Activated naive CD4-positive, alpha-beta T cell treated with anti-CD3 and anti-CD28 coated beads, Interleukin-2, amount 50 U/mL, for 24 hours (primary cell): ENCODE data around the gene ACTA1.
"Not testable (repeated sequence)": the region's sequence is repeated elsewhere in the genome, so short reads cannot be mapped to it uniquely, and the experiment has no call there.

ENCODE experiments used
- H3K27ac Mint-ChIP-seq: one replicate; pipeline ENCODE4 v1.8.0; 2021; ENCODE audit warnings: mild to moderate bottlenecking, mixed read lengths
- H3K27me3 Mint-ChIP-seq: one replicate; pipeline ENCODE4 v1.8.0; 2021; ENCODE audit warnings: mixed read lengths
- H3K36me3 Mint-ChIP-seq: one replicate; pipeline ENCODE4 v1.8.0; 2021; ENCODE audit warnings: mixed read lengths
- H3K4me1 Mint-ChIP-seq: one replicate; pipeline ENCODE4 v1.8.0; 2021; ENCODE audit warnings: mixed read lengths
- H3K4me3 Mint-ChIP-seq: one replicate; pipeline ENCODE4 v1.8.0; 2021; ENCODE audit warnings: mild to moderate bottlenecking, mixed read lengths
- H3K9me3 Mint-ChIP-seq: one replicate; pipeline ENCODE4 v1.8.0; 2021; ENCODE audit warnings: mixed read lengths

The ACTA1 gene

DNA sequence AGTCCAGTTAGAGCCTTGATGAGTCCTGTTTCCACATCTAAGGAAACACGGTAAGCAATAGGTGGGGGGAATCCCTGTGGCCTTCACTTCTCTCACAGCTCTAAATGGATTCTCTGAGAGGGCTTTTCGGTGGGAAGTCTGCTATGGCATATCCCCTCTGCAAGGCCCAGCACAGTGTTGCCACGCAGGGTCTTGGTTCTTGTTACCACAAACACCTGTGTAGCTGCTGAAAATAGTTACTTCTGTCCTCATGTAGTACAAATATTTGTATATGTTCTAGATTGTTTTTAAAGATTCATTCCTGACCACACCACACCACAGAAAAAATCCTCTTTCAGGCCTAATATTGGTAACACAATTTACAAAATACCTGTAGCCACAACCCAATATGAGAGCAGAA lies 5.6 kb downstream of the ACTA1 start:
- no peak overlapping the region for H3K27ac Mint-ChIP-seq
- peaks cover 3% of the 10 kb centered on the region for H3K36me3 Mint-ChIP-seq
- H3K4me3 Mint-ChIP-seq, result no peak overlapping the region
- H3K9me3 Mint-ChIP-seq, result peaks cover 4% of the 10 kb centered on the region
- H3K4me1 Mint-ChIP-seq, result peaks cover 28% of the 10 kb centered on the region
- H3K27me3 Mint-ChIP-seq, result peaks cover 39% of the 10 kb centered on the region

DNA sequence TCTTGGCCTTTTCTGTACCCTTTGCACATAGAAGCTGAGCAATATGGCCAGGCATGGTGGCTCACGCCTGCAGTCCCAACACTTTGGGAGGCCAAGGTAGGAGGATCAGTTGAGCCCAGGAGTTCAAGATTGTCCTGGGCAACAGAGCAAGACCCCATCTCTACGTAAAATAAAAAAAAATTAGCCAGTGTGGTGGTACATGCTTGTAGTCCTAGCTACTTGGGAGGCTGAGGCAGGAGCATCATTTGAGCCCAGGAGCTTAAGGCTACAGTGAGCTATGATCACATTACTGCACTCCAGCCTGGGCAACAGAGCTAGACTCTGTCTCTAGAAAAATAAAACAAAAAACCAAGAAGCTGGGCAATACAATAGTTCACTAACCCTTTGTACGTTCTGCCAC lies 6.3 kb downstream of the ACTA1 start:
- Mint-ChIP-seq H3K27ac (no peak overlapping the region), H3K4me1 (peaks cover 23% of the 10 kb centered on the region), H3K4me3 (no peak overlapping the region), H3K27me3 (peaks cover 40% of the 10 kb centered on the region), H3K36me3 (peaks cover 3% of the 10 kb centered on the region), H3K9me3 (peaks cover 4% of the 10 kb centered on the region)

DNA sequence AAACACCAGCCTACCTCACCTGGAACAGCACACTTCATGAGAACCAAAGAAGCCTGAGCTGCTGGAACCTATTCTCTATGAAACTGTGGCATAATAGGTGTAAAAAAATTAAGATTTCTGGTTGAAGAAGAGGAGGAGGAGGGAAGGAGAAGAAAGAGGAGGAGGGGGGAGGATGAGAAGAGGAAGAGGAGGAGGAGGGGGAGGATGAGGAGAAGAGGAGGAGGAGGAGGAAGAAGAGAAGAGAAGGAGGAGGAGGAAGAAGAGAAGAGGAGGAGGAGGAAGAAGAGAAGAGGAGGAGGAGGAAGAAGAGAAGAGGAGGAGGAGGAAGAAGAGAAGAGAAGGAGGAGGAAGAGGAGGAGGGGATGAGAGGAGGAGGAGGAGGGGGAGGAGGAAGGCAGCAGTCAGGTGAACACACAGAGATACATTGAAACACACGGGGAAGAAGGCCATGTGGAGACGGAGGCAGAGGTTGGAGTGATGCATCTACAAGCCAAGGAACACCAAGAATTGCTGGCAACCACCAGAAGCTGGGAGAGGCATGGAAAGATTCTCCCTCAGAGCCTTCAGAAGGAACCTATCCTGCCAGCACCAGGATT lies 8.2 kb downstream of the ACTA1 start:
- H3K4me3 Mint-ChIP-seq, result no peak overlapping the region
- no peak overlapping the region for H3K27ac Mint-ChIP-seq
- H3K36me3 Mint-ChIP-seq, result peaks cover 3% of the 10 kb centered on the region
- H3K4me1 Mint-ChIP-seq, result peaks cover 4% of the 10 kb centered on the region
- peaks cover 4% of the 10 kb centered on the region for H3K9me3 Mint-ChIP-seq
- H3K27me3 Mint-ChIP-seq, result peaks cover 32% of the 10 kb centered on the region

DNA sequence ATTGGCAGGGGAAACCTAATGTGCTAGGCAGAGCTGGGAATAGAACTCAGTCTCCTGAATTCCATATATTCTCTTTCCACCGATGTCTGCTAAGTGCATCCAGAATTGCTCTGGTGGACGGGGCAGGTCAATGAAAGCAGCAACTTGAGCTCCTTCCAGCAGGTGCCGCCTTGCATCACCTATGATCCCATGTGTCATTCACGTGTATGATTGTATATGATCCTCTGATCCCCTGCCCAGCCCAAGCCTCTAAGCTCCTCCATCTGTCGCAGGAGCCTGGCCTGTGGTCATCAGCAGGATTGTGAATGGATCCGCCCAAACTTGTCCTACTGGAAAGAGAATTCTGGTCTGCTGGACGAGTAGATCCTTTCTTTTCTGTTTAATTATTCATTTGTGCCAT lies 13.1 kb downstream of the ACTA1 start:
- H3K4me3 Mint-ChIP-seq, result no peak overlapping the region
- peaks cover 3% of the 10 kb centered on the region for H3K36me3 Mint-ChIP-seq
- H3K27me3 Mint-ChIP-seq, result peaks cover 13% of the 10 kb centered on the region
- H3K27ac Mint-ChIP-seq, result no peak overlapping the region
- peaks cover 4% of the 10 kb centered on the region for H3K9me3 Mint-ChIP-seq
- H3K4me1 Mint-ChIP-seq, result no peaks in the 10 kb centered on the region

DNA sequence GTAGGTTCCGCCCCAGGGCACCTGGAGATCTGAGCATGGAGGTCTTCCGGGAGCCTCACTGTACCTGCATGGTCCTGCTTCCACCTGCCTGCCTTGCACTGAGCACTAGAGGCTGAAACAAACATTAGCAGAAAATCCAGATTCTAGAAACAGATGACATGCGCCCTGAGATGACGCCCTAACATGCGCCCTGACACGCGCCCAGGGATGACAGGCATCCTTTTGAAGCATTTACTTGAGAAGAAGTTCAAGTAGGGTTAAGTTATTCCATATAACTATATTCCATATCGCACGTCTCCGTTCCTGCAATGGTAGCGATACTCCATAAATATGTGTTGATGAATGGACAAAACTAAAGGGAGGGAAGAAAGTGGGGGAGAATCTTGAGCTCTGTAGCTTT lies 13.7 kb downstream of the ACTA1 start:
- Mint-ChIP-seq H3K9me3 (peaks cover 4% of the 10 kb centered on the region), H3K36me3 (peaks cover 3% of the 10 kb centered on the region), H3K4me1 (no peaks in the 10 kb centered on the region), H3K4me3 (no peak overlapping the region), H3K27ac (no peak overlapping the region), H3K27me3 (peaks cover 10% of the 10 kb centered on the region)

DNA sequence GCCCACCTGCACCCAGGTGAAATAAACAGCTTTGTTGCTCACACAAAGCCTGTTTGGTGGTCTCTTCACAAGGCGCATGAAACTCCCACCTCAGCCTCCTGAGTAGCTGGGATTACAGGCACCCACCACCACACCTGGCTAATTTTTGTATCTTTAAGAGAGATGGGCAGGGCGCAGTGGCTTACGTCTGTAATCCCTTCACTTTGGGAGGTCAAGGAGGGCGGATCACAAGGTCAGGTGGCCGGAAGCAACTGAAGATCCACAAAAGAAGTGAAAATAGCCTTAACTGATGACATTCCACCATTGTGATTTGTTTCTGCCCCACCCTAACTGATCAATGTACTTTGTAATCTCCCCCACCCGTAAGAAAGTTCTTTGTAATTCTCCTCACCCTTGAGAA lies 15.3 kb downstream of the ACTA1 start:
- H3K4me3 Mint-ChIP-seq, H3K36me3 Mint-ChIP-seq, H3K4me1 Mint-ChIP-seq, H3K9me3 Mint-ChIP-seq, H3K27ac Mint-ChIP-seq, H3K27me3 Mint-ChIP-seq: not testable (repeated sequence)

DNA sequence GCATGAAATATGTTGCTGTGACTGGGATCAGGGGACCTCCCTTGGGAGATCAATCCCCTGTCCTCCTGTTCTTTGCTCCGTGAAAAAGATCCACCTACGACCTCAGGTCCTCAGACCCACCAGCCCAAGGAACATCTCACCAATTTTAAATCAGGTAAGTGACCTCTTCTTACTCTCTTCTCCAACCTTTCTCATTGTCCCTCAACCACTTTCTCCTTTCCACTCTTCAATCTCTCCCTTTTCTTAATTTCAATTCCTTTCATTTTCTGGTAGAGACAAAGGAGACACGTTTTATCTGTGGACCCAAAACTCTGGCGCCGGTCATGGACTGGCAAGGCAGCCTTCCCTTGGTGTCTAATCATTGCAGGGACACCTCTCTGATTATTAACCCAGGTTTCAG lies 21.1 kb downstream of the ACTA1 start:
- not testable (repeated sequence) for H3K4me1 Mint-ChIP-seq, H3K9me3 Mint-ChIP-seq, H3K27ac Mint-ChIP-seq, H3K36me3 Mint-ChIP-seq, H3K4me3 Mint-ChIP-seq
- H3K27me3 Mint-ChIP-seq, result peaks cover 32% of the 10 kb centered on the region

DNA sequence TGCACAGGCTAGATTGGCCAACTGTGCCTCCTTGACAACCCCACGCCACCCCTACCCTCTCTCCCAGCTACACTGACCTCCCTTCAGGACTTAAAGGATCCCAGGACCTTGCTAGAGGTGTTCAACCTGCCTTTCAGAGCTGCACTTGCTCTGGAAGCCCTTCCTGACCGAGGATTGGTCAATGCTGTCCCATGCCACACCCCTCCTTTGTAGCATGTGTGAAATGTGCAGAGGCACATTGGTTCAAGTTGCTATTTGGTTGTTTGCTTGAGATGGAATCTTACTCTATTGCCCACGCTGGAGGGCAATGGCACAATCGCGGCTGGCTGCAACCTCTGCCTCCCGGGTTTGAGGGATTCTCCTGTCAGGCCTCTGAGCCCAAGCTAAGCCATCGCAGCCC lies 21.8 kb downstream of the ACTA1 start:
- peaks cover 11% of the 10 kb centered on the region for H3K4me1 Mint-ChIP-seq
- H3K4me3 Mint-ChIP-seq, result no peak overlapping the region
- no peaks in the 10 kb centered on the region for H3K36me3 Mint-ChIP-seq
- no peak overlapping the region for H3K27ac Mint-ChIP-seq
- H3K9me3 Mint-ChIP-seq, result no peaks in the 10 kb centered on the region
- H3K27me3 Mint-ChIP-seq, result peaks cover 35% of the 10 kb centered on the region

DNA sequence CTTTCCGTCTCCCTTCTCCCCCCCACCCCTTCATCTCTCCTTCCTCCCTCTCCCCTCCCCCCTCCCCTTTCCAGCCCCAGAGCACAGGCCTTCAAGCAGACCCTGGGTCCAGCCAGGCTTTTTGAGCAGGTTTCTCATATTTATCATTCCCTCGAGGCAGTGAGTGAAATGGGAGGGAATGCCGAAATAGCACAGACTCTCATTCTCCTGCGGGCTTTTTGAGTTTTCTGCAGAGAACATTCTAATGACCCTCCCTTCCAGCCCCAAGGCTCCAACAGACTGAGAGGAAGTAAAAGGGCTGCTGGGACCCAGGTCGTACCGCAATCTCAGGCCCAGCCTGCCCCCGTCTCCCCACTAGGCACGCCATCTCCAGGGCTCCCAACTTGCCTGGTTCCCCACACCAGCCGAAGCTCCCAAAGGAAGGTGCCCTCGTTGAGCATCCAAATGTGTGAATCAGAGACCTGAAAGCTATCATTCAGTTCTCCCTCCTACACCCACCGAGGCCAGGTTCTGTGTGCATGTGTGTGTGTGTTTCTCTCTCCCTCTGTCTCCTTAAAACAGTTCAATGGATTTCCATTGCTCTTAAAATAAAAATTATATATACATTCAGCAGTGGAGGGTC lies 22.3 kb downstream of the ACTA1 start:
- Mint-ChIP-seq H3K27ac (no peak overlapping the region), H3K36me3 (no peaks in the 10 kb centered on the region), H3K9me3 (no peaks in the 10 kb centered on the region), H3K27me3 (peaks cover 39% of the 10 kb centered on the region), H3K4me3 (no peak overlapping the region), H3K4me1 (peaks cover 14% of the 10 kb centered on the region)

DNA sequence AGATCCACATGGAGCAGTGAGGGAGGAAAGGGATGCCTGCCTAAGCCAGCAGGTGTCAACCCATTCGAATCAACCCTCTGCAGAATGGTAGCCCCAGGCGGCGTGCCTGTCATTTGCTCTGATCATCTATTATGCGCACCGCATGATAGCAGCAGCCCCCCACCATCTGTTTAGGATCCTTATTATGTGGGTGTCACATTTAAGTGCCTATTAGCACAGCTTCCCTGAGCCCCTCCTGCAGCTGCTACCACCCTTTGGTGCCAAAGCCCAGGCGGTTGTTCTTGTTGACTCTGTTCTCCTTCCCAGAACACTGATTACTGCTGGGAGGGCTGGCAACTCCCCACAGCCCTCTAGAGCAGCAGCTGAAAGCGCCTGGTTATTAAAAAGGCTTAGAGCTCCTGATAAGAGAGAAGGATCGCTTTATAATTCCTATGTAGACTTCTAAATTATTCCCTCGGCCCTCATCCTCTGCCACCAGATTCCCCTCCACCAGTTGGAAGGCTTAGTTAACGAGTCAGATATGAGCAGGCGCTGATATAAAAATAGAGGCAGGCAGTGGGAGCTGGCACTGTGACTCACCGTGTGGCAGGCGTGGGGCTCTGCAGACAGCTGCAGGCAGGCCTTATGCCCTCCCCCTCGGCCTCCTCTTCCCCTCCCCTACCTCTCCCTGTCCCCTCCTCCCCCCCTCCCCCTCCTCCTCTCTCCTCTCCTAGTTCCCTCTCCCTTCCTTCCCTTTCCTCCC lies 23.0 kb downstream of the ACTA1 start:
- H3K27ac Mint-ChIP-seq, result no peak overlapping the region
- H3K36me3 Mint-ChIP-seq, result no peaks in the 10 kb centered on the region
- H3K9me3 Mint-ChIP-seq, result no peaks in the 10 kb centered on the region
- H3K27me3 Mint-ChIP-seq, result peaks cover 39% of the 10 kb centered on the region
- H3K4me3 Mint-ChIP-seq, result no peak overlapping the region
- H3K4me1 Mint-ChIP-seq, result peaks cover 14% of the 10 kb centered on the region

DNA sequence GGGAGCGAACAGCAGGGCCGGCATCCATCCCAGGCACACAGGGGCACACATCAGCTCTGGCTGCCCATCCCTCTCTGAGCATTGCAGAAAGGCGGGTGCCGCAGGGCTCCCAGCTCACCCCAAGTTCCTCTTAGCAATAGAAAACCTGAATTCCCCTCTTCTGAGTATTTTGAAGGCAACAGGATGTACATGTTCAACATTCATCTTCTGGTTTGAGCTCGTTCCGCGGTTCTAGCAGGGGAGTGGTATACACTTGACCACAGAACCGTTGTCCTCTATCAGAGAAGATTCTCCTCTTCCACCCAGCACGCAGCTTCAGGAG lies 23.6 kb downstream of the ACTA1 start:
- Mint-ChIP-seq H3K4me3 (no peak overlapping the region), H3K36me3 (no peaks in the 10 kb centered on the region), H3K4me1 (peaks cover 14% of the 10 kb centered on the region), H3K27me3 (peaks cover 44% of the 10 kb centered on the region), H3K9me3 (no peaks in the 10 kb centered on the region), H3K27ac (no peak overlapping the region)

DNA sequence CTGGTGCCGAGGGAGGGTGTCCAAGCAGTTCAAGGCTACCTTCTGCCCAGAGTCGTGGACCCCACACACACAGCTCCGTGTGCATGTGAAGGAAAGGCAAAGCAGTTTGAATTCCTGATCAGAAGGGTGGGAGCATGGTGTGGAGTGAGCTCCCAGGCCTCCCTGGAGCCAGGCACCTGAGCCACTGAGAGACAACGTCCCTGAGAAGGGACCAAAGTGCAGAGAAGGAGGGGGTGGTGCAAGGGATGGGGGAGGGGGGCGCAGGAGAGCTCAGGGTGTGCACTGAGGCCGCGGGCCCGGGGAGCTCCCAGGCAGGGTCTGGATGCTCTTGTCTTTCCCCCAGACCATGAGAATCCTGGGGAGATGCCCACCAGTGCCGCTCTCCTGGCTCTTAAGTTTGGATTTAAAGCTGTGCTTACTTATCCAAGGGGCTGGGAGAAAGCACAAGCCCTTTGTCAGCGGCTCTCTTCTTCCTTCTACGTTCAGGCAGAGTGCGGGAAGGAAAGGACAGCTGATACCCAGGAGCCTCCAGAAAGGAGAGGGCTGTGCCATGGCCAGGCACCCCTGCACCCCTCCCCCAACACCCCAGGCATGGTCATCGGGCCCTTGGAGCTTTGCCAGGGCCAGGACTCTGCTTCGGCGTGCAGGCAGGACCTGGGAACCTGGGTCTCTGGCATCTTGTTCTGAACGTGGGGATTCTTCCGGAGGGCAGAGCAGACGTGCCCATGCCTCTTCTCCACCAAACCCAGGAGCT lies 24.1 kb downstream of the ACTA1 start:
- Mint-ChIP-seq H3K36me3 (no peaks in the 10 kb centered on the region), H3K27ac (no peak overlapping the region), H3K4me1 (peaks cover 14% of the 10 kb centered on the region), H3K27me3 (peaks cover 47% of the 10 kb centered on the region), H3K9me3 (no peaks in the 10 kb centered on the region), H3K4me3 (no peak overlapping the region)

DNA sequence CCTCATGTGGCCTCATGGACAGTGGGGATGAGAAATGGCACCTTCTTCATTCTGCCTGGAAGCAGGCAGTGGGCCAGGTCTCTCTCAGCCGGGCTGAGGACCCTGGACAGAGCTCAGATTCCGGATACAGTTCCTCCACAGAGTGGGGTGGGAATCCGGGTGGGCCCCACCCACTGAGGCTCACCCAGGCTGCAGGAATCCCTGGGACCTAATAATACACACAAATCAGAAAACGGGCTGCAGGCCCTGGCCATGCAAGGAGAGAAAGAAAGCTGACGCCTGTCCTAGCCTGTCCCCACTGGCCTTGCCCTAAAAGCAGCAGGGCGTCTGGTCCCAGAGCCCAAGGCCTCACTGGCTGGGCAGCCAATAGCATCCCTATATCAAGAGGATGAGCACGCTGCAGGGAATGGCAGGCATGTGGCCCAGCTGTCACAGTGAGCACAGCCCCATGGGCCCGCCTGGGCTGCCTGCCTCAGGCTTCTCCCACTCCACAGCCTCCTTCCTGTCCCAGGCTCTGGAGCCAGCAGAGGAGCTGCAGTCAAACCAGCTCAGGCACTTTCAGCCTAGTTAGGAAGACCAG lies 25.3 kb downstream of the ACTA1 start:
- H3K4me3 Mint-ChIP-seq, result no peak overlapping the region
- peaks cover 44% of the 10 kb centered on the region for H3K27me3 Mint-ChIP-seq
- no peaks in the 10 kb centered on the region for H3K9me3 Mint-ChIP-seq
- H3K36me3 Mint-ChIP-seq, result no peaks in the 10 kb centered on the region
- H3K4me1 Mint-ChIP-seq, result peaks cover 14% of the 10 kb centered on the region
- H3K27ac Mint-ChIP-seq, result no peak overlapping the region

DNA sequence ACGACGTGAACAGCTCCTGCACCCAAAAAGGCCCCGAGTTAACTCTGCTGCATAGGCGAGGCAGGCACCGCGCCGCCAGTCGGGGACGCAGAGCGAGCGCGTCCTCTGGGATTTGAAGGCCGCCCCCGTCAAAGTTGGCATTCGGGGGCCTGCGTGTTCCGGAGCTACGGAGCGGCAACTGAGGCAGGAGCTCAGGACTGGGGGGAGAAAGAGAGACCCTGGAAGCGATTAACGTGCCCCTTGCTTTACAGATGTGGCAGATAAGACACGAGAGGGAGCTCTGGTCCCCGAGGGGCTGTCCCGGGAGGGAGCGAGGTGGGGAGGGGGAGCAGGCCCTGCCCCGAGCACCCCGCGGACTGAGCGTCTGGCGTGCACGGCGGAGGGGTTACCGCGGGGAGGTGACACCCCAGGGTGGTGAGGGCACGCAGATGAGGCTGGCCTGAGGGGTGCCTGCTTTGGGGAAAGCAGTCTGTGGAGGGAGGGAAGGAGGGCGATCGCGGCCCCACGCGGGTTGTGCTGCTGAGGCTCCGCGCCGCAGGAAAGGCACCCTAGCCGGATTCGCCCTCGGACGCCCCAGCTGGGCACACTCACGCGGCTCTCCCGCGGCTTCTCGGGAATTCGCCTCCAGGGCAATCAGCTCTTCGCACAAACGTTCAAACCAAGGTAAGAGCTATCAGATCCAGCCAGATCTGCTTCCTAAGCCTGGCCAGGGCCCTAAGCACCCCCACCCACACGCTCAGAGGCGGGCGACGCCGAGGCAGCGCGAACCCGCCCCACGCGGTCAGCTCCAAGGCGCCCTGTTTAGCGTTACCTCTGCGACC lies 26.5 kb downstream of the ACTA1 start:
- Mint-ChIP-seq H3K9me3 (no peaks in the 10 kb centered on the region), H3K4me3 (peak overlapping the region; percentile 77), H3K4me1 (peaks cover 14% of the 10 kb centered on the region), H3K27ac (no peak overlapping the region), H3K36me3 (no peaks in the 10 kb centered on the region), H3K27me3 (peaks cover 35% of the 10 kb centered on the region)

DNA sequence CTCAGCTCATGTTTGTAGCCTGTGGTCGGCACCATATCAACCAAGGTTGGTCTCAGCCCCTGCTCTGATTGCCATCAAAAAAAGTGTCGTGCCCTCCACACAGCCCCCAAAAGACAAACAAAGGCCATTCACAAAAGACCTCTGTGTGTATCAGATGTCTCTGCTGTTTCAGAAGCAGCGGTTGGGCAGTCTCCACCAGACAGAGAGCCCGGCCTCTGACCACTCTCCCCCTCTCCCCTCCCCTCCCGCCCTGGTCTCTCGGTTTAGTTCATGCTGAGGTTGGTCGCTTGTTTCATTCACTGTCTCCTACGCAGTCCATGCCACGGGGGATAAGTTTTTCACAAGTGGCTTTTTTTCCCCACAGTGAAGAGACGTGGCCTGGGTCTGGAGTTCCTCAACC lies 27.1 kb downstream of the ACTA1 start:
- H3K4me3 Mint-ChIP-seq, result peak overlapping the region; percentile 77
- no peaks in the 10 kb centered on the region for H3K9me3 Mint-ChIP-seq
- H3K27ac Mint-ChIP-seq, result no peak overlapping the region
- peaks cover 38% of the 10 kb centered on the region for H3K27me3 Mint-ChIP-seq
- peaks cover 14% of the 10 kb centered on the region for H3K4me1 Mint-ChIP-seq
- no peaks in the 10 kb centered on the region for H3K36me3 Mint-ChIP-seq
